Measurements from ENCODE around the gene ENO2.
A peak's percentile ranks its signal among the peaks of the same experiment; 100 is the strongest.
"Not testable (repeated sequence)": the region's sequence is repeated elsewhere in the genome, so short reads cannot be mapped to it uniquely, and the experiment has no call there.

Gene ENO2

DNA sequence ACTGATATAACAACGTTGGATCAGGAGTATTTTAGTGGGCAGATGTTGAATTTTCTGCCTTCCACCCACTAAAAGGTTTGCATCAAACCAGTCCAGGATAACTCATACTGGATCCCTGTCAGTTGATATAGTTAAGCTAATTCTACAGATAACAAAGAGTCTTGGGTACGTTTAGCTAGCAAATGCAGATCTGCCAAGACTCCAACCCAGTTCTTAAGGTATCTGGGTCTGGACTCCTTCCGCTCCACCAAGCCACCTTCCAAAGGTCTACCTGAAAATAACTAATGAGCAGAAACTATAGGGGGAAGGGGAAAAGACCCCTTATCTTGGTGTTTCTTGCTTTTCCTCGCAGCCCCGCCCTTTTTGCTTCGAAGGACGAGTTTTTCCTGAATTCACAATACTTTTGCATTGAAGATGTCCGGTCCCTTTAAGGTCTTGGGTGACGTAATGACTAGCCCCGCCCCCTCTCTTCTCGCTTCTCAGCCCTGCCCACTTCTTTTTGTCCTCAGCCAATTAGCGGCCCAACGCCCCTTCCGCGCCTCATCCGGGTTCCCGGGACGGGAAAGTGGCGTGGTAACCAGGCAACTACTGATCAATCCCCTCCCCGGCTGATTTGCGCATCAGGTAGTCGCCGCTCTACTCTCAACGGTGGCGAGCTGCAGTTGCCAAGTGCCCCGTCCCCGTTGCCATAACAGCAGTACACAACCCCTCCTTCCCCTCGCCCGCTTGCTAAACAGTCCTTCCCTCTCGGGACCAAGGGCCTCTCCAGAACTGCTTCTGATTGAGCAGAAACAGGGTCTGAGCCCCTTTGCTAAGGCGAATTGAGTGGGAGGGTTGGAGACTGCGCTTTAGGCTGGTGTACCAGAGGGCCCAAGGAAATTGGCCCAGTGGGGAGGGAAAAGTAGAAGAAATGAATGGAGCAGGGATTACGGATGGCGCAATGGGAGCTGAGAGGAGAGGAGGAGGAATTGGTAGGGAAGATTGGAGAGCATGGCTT is 9.8 kb upstream of the ENO2 start, which contains the start of gene LRRC23:
TSS of gene LRRC23 (plus strand) at position 543 of the 997 bp plus-strand sequence. CDS start 812 bp downstream, outside the sequence.
- Histone ChIP-seq H3K9ac (ENCODE audit: low read length) (peak within 1 kb of the TSS; percentile 72), H4K20me1 (ENCODE audit: insufficient read depth, low read length) (no peaks in the 10 kb centered on the region), H3K4me1 (ENCODE audit: low read length) (peaks cover 13% of the 10 kb centered on the region), H2AFZ (ENCODE audit: low read depth, low read length) (peak within 1 kb of the TSS; percentile 94), H3K9me3 (ENCODE audit: insufficient read depth, low read length) (no peaks in the 10 kb centered on the region), H3K27me3 (ENCODE audit: low read depth, low read length) (no peaks in the 10 kb centered on the region), H3K4me3 (ENCODE audit: low read length) (peak within 1 kb of the TSS; percentile 88), H3K36me3 (replicated peaks; ENCODE audit: low read depth, low read length) (no peaks in the 10 kb centered on the region), H3K79me2 (ENCODE audit: low read length) (no peaks in the 10 kb centered on the region), H3K27ac (ENCODE audit: low read length) (no peak within 1 kb of the TSS), H3K4me2 (ENCODE audit: low read length) (peak within 1 kb of the TSS; percentile 89)
- TF ChIP-seq EZH2phosphoT487 (IDR thresholded peaks at IDR 0.05; ENCODE audit: low read depth): no peak
- TF ChIP-seq, protein P1, sequence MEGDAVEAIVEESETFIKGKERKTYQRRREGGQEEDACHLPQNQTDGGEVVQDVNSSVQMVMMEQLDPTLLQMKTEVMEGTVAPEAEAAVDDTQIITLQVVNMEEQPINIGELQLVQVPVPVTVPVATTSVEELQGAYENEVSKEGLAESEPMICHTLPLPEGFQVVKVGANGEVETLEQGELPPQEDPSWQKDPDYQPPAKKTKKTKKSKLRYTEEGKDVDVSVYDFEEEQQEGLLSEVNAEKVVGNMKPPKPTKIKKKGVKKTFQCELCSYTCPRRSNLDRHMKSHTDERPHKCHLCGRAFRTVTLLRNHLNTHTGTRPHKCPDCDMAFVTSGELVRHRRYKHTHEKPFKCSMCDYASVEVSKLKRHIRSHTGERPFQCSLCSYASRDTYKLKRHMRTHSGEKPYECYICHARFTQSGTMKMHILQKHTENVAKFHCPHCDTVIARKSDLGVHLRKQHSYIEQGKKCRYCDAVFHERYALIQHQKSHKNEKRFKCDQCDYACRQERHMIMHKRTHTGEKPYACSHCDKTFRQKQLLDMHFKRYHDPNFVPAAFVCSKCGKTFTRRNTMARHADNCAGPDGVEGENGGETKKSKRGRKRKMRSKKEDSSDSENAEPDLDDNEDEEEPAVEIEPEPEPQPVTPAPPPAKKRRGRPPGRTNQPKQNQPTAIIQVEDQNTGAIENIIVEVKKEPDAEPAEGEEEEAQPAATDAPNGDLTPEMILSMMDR (IDR thresholded peaks at IDR 0.05; ENCODE audit: low read depth, low read length): no peak

DNA sequence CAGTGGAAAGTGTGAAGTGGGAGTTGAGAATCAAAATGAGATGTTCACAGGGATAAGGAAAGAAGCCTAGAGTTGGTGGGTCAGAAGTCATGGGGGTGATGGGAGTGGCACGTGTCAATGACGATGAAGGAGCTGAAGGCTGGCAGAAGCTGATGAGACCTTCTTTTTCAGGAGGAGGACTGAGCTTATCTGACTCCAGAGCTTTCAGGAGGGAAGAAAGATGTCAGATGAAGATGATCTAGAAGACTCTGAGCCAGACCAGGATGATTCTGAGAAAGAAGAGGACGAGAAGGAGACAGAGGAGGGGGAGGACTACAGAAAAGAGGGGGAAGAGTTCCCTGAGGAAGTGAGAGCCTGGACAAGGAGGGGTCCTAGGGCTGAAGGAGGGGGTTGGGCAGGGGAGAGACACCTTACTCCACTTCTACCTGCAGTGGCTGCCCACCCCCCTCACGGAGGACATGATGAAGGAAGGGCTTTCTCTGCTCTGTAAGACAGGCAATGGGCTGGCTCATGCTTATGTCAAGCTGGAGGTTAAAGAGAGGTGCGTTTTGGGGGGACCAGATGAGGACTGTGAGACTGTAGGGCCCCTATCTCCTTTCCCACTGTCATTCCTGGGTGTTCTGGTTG is 8.9 kb upstream of the ENO2 start:
- Histone ChIP-seq H2AFZ (ENCODE audit: low read depth, low read length) (no peak overlapping the region), H3K9ac (ENCODE audit: low read length) (peak overlapping the region; percentile 72), H3K9me3 (ENCODE audit: insufficient read depth, low read length) (no peaks in the 10 kb centered on the region), H3K4me1 (ENCODE audit: low read length) (peaks cover 13% of the 10 kb centered on the region), H3K4me3 (ENCODE audit: low read length) (peak overlapping the region; percentile 88), H4K20me1 (ENCODE audit: insufficient read depth, low read length) (no peaks in the 10 kb centered on the region), H3K36me3 (replicated peaks; ENCODE audit: low read depth, low read length) (no peaks in the 10 kb centered on the region), H3K79me2 (ENCODE audit: low read length) (no peaks in the 10 kb centered on the region), H3K4me2 (ENCODE audit: low read length) (peak overlapping the region; percentile 89), H3K27ac (ENCODE audit: low read length) (no peak overlapping the region), H3K27me3 (ENCODE audit: low read depth, low read length) (no peaks in the 10 kb centered on the region)
- TF ChIP-seq, protein P1 (IDR thresholded peaks at IDR 0.05; ENCODE audit: low read depth, low read length): no peak
- TF ChIP-seq EZH2phosphoT487 (IDR thresholded peaks at IDR 0.05; ENCODE audit: low read depth): no peak

DNA sequence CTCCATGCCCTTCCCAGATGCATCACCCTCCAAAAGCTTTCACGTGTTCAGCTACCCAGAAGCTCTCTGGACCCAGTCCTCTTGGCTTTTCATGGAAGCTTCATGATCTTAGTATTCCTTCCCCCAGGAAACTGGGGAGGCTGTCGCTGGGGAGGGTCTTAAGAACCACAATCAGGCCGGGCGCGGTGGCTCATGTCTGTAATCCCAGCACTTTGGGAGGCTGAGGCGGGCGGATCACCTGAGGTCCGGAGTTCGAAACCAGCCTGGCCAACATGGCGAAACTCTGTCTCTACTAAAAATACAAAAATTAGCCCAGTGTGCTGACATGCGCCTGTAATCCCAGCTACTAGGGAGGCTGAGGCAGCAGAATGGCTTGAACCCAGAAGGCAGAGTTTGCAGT is 6.2 kb upstream of the ENO2 start:
- not testable (repeated sequence) for H3K27me3 ChIP-seq (ENCODE audit: low read depth, low read length); H3K79me2 ChIP-seq (ENCODE audit: low read length); H2AFZ ChIP-seq (ENCODE audit: low read depth, low read length); H3K9me3 ChIP-seq (ENCODE audit: insufficient read depth, low read length); H4K20me1 ChIP-seq (ENCODE audit: insufficient read depth, low read length); H3K4me2 ChIP-seq (ENCODE audit: low read length); H3K4me3 ChIP-seq (ENCODE audit: low read length); H3K9ac ChIP-seq (ENCODE audit: low read length); H3K36me3 ChIP-seq (replicated peaks; ENCODE audit: low read depth, low read length); H3K27ac ChIP-seq (ENCODE audit: low read length)
- peaks cover 13% of the 10 kb centered on the region for H3K4me1 ChIP-seq (ENCODE audit: low read length)

DNA sequence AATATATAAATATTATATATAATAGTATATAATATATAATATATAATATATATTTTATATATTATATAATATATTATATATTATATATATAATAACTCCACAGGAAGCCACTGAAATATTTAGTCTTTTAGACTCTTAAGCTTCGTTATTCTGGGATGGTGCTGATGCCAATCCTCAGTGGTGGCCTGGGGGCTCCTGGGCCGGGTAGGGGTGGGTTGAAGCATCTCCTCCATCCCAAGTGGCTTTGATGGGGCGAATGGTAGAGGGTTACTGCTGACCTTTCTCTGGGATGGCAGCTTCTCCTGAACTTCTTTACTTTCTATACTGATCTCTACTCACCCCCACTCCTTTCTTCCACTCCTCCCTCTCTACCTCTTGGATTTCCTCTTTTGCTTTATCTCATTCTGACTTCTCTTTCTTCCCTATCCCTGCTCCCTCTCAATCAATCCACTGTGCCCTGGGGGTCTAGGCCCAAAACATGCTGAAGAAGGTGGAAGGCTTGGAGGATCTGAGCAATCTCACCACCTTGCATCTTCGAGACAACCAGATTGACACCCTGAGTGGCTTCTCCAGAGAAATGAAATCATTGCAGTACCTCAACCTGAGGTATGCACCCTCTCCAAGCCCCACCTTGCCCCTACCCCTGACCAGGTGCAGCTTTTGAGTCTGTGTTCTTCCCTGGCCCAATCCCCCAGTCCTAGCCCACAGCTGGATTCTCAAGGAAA is 4.8 kb upstream of the ENO2 start:
- TF ChIP-seq, protein P1 (IDR thresholded peaks at IDR 0.05; ENCODE audit: low read depth, low read length): no peak
- no peak for TF ChIP-seq EZH2phosphoT487 (IDR thresholded peaks at IDR 0.05; ENCODE audit: low read depth)
- Histone ChIP-seq H3K9me3 (ENCODE audit: insufficient read depth, low read length) (no peaks in the 10 kb centered on the region), H3K4me2 (ENCODE audit: low read length) (no peak overlapping the region), H3K27ac (ENCODE audit: low read length) (no peak overlapping the region), H3K27me3 (ENCODE audit: low read depth, low read length) (no peaks in the 10 kb centered on the region), H3K4me1 (ENCODE audit: low read length) (peaks cover 13% of the 10 kb centered on the region), H4K20me1 (ENCODE audit: insufficient read depth, low read length) (no peaks in the 10 kb centered on the region), H2AFZ (ENCODE audit: low read depth, low read length) (no peak overlapping the region), H3K9ac (ENCODE audit: low read length) (no peak overlapping the region), H3K4me3 (ENCODE audit: low read length) (no peak overlapping the region), H3K79me2 (ENCODE audit: low read length) (peaks cover 2% of the 10 kb centered on the region; the same call in 1 of the 2 replicates), H3K36me3 (replicated peaks; ENCODE audit: low read depth, low read length) (no peaks in the 10 kb centered on the region)

All from OCI-LY3 (cell line).